Stimulated activated effector memory CD8-positive, alpha-beta T cell treated with anti-CD3 and anti-CD28 coated beads, Interleukin-12 subunit alpha, Interleukin-12 subunit beta, amount 100 ng/mL, for 72 hours (primary cell): ENCODE measurements around the gene FOXD4L5.
"Not testable (repeated sequence)": the region's sequence is repeated elsewhere in the genome, so short reads cannot be mapped to it uniquely, and the experiment has no call there.

Experiments
- ATAC-seq: fragments of 150-1000 bp; cut with Tn5 transposase; 2 replicates; pipeline ENCODE4 v1.10.0; 2021
- DNase-seq, 2 donors: peaks; one replicate each; pipeline ENCODE4 v3.0.0; 2021 to 2022; ENCODE audit warnings: low spot score in 2 of 2
- H3K27ac Mint-ChIP-seq: one replicate; pipeline ENCODE4 v1.8.0; 2022; ENCODE audit warnings: mild to moderate bottlenecking, mixed read lengths
- H3K36me3 Mint-ChIP-seq: one replicate; pipeline ENCODE4 v1.8.0; 2022; ENCODE audit warnings: mild to moderate bottlenecking, mixed read lengths
- H3K4me1 Mint-ChIP-seq: one replicate; pipeline ENCODE4 v1.8.0; 2022; ENCODE audit warnings: mixed read lengths
- H3K4me3 Mint-ChIP-seq: one replicate; pipeline ENCODE4 v1.8.0; 2022; ENCODE audit warnings: mild to moderate bottlenecking, mixed read lengths
- H3K9me3 Mint-ChIP-seq: one replicate; pipeline ENCODE4 v1.8.0; 2022; ENCODE audit warnings: mixed read lengths

Gene FOXD4L5

GRCh38 chr9:65285109-65285508 is at the start of gene FOXD4L5:
FOXD4L5 (minus strand) TSS chr9:65285209; CDS start chr9:65284377, 832 bp downstream.
- not testable (repeated sequence) for H3K9me3 Mint-ChIP-seq, H3K4me3 Mint-ChIP-seq, H3K27ac Mint-ChIP-seq, DNase-seq, ATAC-seq, H3K36me3 Mint-ChIP-seq, H3K4me1 Mint-ChIP-seq

GRCh38 chr9:65283943-65284342 is 1.1 kb downstream of the FOXD4L5 start:
- DNase-seq, H3K36me3 Mint-ChIP-seq, H3K9me3 Mint-ChIP-seq, H3K4me1 Mint-ChIP-seq, ATAC-seq, H3K27ac Mint-ChIP-seq, H3K4me3 Mint-ChIP-seq: not testable (repeated sequence)

- not testable (repeated sequence) for H3K4me1 Mint-ChIP-seq, ATAC-seq, H3K27ac Mint-ChIP-seq, DNase-seq, H3K36me3 Mint-ChIP-seq, H3K4me3 Mint-ChIP-seq, H3K9me3 Mint-ChIP-seq
Measured at GRCh38 chr9:65282976-65283375, 2.0 kb downstream of the FOXD4L5 start.
